GM12891 (cell line): ENCODE results near the gene SDCCAG8.

ENCODE experiments used
- DNase-seq: peaks from one replicate; pipeline ENCODE4 v3.0.0; 2011; ENCODE audit warnings: low spot score; ENCODE audit not compliant: insufficient read length
- FAIRE-seq: peaks from 2 replicates; lab custom pipeline; 2011; peaks lifted over from hg19 to GRCh38; lab: Jason Lieb, UNC
- PAX5 ChIP-seq: IDR thresholded peaks from 2 replicates; pipeline ENCODE4 v1.6.1; 2011; ENCODE audit warnings: low read length, moderate library complexity, mild to moderate bottlenecking; ENCODE audit not compliant: insufficient read depth, severe bottlenecking
- POLR2A ChIP-seq: IDR thresholded peaks from 2 replicates; pipeline ENCODE4 v1.6.1; 2011; ENCODE audit warnings: low read depth, low read length, control low read depth
- POLR2AphosphoS5 ChIP-seq: IDR thresholded peaks from 2 replicates; pipeline ENCODE4 v1.6.1; 2011; ENCODE audit warnings: low read depth, low read length, control low read depth
- POU2F2 ChIP-seq: IDR thresholded peaks from 2 replicates; pipeline ENCODE4 v1.6.1; 2011; ENCODE audit warnings: low read depth, mild to moderate bottlenecking, control low read depth, low read length, moderate library complexity
- SPI1 ChIP-seq: IDR thresholded peaks from 2 replicates; pipeline ENCODE4 v1.6.1; 2011; ENCODE audit warnings: low read depth, low read length, control low read depth
- TAF1 ChIP-seq: IDR thresholded peaks from 2 replicates; pipeline ENCODE4 v1.6.1; 2011; ENCODE audit warnings: low read depth, low read length, control low read depth

The SDCCAG8 gene

DNA sequence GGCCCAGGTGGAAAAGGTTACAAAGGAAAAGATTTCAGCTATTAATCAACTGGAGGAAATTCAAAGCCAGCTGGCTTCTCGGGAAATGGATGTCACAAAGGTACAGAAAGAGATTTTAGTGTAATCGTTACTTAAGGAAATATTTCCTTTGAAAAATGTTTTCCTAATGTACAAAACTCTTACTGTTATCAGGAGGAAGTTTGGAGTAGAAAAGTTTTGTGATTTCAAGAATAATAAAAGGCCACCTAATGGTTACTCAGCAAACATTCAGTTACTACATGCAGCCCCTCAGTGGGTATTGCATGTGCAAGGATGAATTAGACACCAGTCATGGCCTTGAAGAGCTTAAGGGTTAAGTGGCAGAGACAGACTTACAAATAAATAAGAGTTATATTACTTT is 85.2 kb downstream of the SDCCAG8 start:
- no peak for TF ChIP-seq SPI1
- TF ChIP-seq TAF1 = no peak
- no peak for TF ChIP-seq PAX5
- no peak for TF ChIP-seq POLR2A
- no peak for TF ChIP-seq POLR2AphosphoS5
- TF ChIP-seq POU2F2 = no peak
- no peak for DNase-seq
- FAIRE-seq = no peak

DNA sequence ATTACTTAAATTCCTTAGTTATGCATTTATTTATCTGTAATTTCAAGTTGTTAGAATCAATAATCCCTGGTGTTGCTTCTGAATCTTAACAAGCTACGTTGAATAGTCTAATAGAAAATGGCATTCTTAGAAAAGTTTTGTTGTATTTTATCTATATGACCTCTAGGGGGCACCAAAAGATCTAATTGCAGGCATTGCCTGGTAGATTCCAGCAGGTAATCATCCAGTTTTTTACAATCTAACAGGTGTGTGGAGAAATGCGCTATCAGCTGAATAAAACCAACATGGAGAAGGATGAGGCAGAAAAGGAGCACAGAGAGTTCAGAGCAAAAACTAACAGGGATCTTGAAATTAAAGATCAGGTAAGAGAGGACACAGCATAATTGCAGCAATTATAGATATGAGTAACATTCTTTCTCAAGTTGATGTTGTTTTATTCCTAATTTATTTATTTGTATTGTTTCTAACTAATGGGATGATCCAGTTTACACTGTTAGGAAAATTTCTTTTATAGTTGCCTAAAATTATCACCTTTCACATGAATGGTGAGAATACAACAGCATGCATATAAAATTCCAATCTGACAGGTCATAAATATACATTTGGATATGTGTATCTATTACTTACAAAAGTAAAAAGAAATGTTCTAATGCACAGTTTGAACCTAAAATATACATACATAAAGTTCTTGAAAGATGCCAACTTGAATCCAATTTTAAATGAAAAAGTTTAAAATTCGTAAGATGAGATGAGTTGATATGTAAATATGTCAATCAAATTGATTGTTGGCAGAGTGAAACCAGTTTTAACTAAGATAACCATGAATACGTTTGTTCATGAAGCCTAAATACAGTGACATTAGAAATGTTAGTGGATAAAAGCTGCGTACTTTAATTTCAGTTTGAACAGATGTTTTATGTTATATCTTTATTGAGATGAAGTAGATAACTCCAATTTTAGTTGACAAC is 88.4 kb downstream of the SDCCAG8 start:
- no peak for TF ChIP-seq POLR2A
- TF ChIP-seq POU2F2 = no peak
- no peak for TF ChIP-seq PAX5
- TF ChIP-seq TAF1 = no peak
- no peak for TF ChIP-seq SPI1
- TF ChIP-seq POLR2AphosphoS5 = no peak
- peak; percentile 47 for FAIRE-seq
- no peak for DNase-seq

DNA sequence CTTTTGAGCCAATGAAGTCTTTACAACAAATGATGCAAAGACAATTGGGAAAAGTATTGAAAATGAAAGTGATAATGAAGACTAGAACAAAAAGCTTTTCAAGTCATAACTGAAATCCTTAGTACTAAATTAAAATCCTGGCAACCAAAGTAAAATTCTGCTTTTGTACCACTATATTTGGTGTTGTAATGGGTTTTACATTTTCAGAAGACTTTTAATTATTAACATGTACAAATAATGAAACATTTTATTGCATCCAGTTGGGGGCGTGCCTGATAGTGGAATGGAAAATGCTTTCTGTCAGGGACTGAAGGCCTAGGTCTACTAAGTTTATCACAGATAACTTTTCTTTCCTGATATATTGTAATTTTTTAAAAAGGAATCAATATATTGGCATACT is 89.4 kb downstream of the SDCCAG8 start:
- FAIRE-seq (no peak), DNase-seq (no peak)
- TF ChIP-seq TAF1 (no peak), SPI1 (no peak), POLR2A (no peak), POU2F2 (no peak), POLR2AphosphoS5 (no peak), PAX5 (no peak)

DNA sequence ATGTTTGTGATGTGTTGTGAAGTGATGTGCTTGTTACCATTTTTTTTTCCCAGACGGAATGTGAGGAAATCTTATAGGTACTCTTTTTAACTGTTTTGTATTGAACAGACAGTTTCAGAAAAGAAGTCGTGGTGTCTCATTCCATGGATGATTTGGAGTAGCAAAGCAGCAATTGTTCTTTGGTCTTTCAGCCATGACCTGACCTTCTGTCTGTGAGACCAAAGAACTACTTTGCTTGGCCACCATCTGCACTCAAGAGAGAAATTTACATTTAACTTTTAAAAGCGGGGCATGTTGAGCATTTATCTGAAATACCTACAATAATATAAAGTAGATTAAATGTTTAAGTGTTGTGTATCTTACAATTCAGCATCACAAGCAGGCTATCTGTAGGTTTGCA is 90.2 kb downstream of the SDCCAG8 start:
- TF ChIP-seq POLR2A (no peak), SPI1 (no peak), TAF1 (no peak), POLR2AphosphoS5 (no peak), PAX5 (no peak)
- DNase-seq (no peak), FAIRE-seq (no peak)

DNA sequence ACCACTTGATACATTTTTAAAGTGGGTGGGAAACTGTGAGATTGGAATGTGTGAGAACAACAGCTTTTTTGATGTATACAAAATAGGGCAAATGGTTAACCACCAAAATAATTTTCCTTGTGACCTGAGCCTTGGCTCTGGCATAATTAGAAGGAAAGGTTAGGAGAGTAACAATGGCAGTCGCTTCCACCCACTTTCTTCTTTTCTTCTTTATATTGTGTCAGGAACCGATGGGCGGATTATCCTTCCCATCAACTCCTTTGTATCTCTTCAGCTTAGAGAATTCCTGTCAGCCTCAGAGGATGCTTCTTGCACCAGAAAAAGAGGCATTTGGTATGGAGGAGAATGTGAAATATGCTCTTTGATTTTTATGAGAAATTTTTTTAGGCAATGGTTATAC is 90.6 kb downstream of the SDCCAG8 start:
- FAIRE-seq (no peak), DNase-seq (no peak)
- no peak for TF ChIP-seq POU2F2
- no peak for TF ChIP-seq TAF1
- TF ChIP-seq POLR2AphosphoS5 = no peak
- TF ChIP-seq POLR2A = no peak
- TF ChIP-seq SPI1 = no peak

DNA sequence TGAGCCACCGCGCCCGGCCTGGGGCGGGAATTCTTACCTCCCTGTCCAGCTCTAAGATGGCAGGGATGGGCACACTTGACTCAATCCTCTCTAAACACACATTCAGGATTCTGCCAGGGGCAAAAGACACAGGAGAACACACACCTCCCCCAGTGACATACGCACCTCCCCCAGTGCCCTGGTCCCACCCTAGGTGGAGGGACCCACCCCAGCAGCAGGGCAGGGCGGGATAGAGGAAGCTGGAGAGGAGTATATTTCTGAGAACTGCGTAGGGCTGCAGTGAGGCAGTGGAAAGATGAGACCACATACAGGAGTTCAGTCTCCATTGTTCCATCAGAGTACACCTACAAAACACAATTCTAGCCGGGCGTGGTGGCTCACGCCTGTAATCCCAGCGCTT is 92.5 kb downstream of the SDCCAG8 start:
- DNase-seq (no peak), FAIRE-seq (no peak)
- no peak for TF ChIP-seq POLR2A
- TF ChIP-seq POLR2AphosphoS5 = no peak
- no peak for TF ChIP-seq SPI1
- TF ChIP-seq POU2F2 = no peak
- no peak for TF ChIP-seq PAX5
- TF ChIP-seq TAF1 = no peak

DNA sequence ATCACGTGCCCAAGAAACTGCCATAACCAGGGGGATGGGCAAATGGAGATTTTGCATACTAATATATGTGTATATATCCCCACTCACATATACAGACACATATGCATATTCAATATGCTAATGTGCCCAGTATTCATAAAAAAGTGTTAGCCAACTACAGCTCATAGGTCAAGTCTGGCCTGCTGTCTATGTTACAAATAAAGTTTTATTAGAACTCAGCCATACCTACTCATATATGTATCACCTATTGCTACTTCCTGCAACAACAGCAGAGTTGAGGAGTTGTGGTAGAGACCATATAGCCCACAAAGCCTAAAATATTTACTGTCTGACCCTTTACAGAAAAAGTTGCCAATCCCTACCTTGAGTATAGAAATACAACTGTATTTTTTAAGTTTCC is 93.3 kb downstream of the SDCCAG8 start:
- TF ChIP-seq POLR2A = no peak
- TF ChIP-seq TAF1 = no peak
- TF ChIP-seq POLR2AphosphoS5 = no peak
- no peak for TF ChIP-seq SPI1
- no peak for TF ChIP-seq PAX5
- TF ChIP-seq POU2F2 = no peak
- DNase-seq = no peak
- FAIRE-seq = no peak

DNA sequence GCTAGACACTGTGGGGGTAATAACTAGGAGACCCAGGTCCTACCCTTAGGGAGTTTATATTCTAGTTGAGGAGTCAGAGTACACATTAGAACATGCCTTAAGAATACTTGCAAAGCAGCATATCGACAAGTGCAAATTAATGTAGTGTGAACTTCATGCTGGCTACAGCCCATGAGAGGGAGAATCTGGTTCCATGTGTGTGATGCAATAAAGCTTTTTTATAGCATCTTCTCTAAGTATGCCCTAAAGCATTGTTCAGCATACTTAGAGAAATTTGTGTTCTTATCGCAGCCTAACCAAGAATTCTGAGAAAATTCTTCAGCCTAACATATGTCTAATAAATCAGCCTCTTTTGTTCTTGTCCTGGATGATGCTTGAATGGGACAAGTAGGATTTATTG is 95.5 kb downstream of the SDCCAG8 start:
- DNase-seq (no peak), FAIRE-seq (no peak)
- TF ChIP-seq TAF1 (no peak), POLR2AphosphoS5 (no peak), POU2F2 (no peak), SPI1 (no peak), PAX5 (no peak), POLR2A (no peak)

DNA sequence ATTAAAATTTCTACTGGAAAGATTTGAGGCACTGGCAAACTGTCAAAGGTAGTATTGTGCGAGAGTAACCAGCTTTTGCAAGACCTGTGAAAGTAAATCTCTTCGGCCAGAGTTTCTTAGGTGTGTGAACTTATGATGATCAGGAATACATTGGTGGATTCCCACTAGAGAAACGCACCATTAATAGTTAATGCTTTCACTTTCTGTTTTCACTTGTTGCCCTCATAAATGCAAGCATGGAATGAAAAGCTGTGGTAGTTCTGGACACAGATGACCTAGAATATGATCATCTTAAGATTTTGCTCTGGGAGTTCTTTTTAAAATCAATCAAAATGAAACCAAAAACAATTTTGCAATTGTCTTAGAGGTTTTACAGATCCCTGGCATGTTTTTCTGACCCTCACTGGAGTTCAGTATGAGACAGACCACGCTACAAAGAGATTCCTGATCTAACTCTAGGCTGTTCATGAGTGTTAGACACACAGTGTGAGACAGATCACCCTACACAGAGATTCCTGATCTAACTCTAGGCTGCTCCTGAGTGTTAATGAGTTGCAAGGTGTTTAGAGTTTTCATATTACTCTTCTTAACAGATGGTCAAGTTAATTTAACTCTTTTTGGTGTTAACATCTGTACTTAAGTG is 98.8 kb downstream of the SDCCAG8 start:
- TF ChIP-seq SPI1 = no peak
- TF ChIP-seq PAX5 = no peak
- no peak for TF ChIP-seq POLR2AphosphoS5
- TF ChIP-seq POLR2A = no peak
- TF ChIP-seq TAF1 = no peak
- TF ChIP-seq POU2F2 = no peak
- DNase-seq (no peak), FAIRE-seq (no peak)
